GM19035 (cell line): ENCODE results near the gene NF1.
"Not testable (repeated sequence)": the region's sequence is repeated elsewhere in the genome, so short reads cannot be mapped to it uniquely, and the experiment has no call there.

Experiments used
- ATAC-seq: cut with Tn5 transposase; IDR thresholded peaks from one replicate; pipeline ENCODE4 v1.9.1; 2021; ENCODE audit not compliant: unreplicated experiment

Gene NF1

GRCh38 chr17:31320241-31320640 is 225.5 kb downstream of the NF1 start:
- no peak for ATAC-seq

GRCh38 chr17:31320791-31321190 is 226.0 kb downstream of the NF1 start:
- no peak for ATAC-seq

- ATAC-seq = no peak
These were observed 226.7 kb downstream of the NF1 start, which contains the start of gene EVI2A for GRCh38 chr17:31321481-31321880. Gene EVI2A (minus strand): TSS chr17:31321622. CDS start chr17:31319013, 2,609 bp downstream.

- ATAC-seq = no peak
These were observed 227.2 kb downstream of the NF1 start for GRCh38 chr17:31321966-31322365.

- ATAC-seq = no peak
These were observed 228.8 kb downstream of the NF1 start for GRCh38 chr17:31323551-31323950.

- no peak for ATAC-seq
These were observed 232.9 kb downstream of the NF1 start for GRCh38 chr17:31327534-31328159.

- ATAC-seq = no peak
These were observed 233.4 kb downstream of the NF1 start for GRCh38 chr17:31328160-31328535.

GRCh38 chr17:31329221-31329620 is 234.4 kb downstream of the NF1 start:
- ATAC-seq = no peak

GRCh38 chr17:31339906-31340661 is 245.3 kb downstream of the NF1 start:
- no peak for ATAC-seq

- not testable (repeated sequence) for ATAC-seq
These were observed 250.5 kb downstream of the NF1 start for GRCh38 chr17:31345191-31345747.

GRCh38 chr17:31349454-31349853 is 254.7 kb downstream of the NF1 start:
- no peak for ATAC-seq

- ATAC-seq = no peak
These were observed 261.2 kb downstream of the NF1 start for GRCh38 chr17:31355935-31356334.

GRCh38 chr17:31357091-31357490 is 262.3 kb downstream of the NF1 start:
- ATAC-seq = no peak

- ATAC-seq = no peak
These were observed 263.1 kb downstream of the NF1 start for GRCh38 chr17:31357839-31358394.

- ATAC-seq = no peak
These were observed 269.2 kb downstream of the NF1 start for GRCh38 chr17:31364012-31364411.

GRCh38 chr17:31366088-31366487 is 271.3 kb downstream of the NF1 start:
- ATAC-seq = no peak

- no peak for ATAC-seq
These were observed 274.5 kb downstream of the NF1 start for GRCh38 chr17:31369266-31369665.

- no peak for ATAC-seq
These were observed 276.8 kb downstream of the NF1 start for GRCh38 chr17:31371511-31372097.

GRCh38 chr17:31373150-31374093 is 278.6 kb downstream of the NF1 start:
- ATAC-seq = no peak

GRCh38 chr17:31374094-31374447 is 279.3 kb downstream of the NF1 start:
- no peak for ATAC-seq

- no peak for ATAC-seq
These were observed 279.7 kb downstream of the NF1 start for GRCh38 chr17:31374503-31374902.
